Dedifferentiated amniotic fluid mesenchymal stem cell (primary cell): ENCODE results near the gene SECISBP2L.

Experiments
- DNase-seq: peaks from one replicate; pipeline ENCODE4 v3.0.0-alpha.2; 2016; ENCODE audit errors: extremely low spot score

The SECISBP2L gene

GRCh38 chr15:48964898-48965297 is 81.3 kb downstream of the SECISBP2L start:
- no peak for DNase-seq

GRCh38 chr15:48963524-48964113 is 82.6 kb downstream of the SECISBP2L start, which contains the start of gene SHC4:
Gene SHC4 (minus strand): TSS chr15:48963919. CDS start chr15:48963015, 904 bp downstream.
- peak; percentile 69 for DNase-seq

GRCh38 chr15:48962662-48963523 is 83.4 kb downstream of the SECISBP2L start:
- peak; percentile 42 for DNase-seq

- no peak for DNase-seq
These were observed 90.3 kb downstream of the SECISBP2L start for GRCh38 chr15:48955967-48956366.

GRCh38 chr15:48955370-48955769 is 90.9 kb downstream of the SECISBP2L start:
- DNase-seq: no peak

- peak; percentile 63 for DNase-seq
These were observed 91.7 kb downstream of the SECISBP2L start for GRCh38 chr15:48954538-48954937.

- DNase-seq: no peak
These were observed 99.4 kb downstream of the SECISBP2L start for GRCh38 chr15:48946840-48947187.

GRCh38 chr15:48946074-48946839 is 100.0 kb downstream of the SECISBP2L start:
- DNase-seq: peak; percentile 42

GRCh38 chr15:48945386-48945785 is 100.9 kb downstream of the SECISBP2L start:
- no peak for DNase-seq

GRCh38 chr15:48941904-48942303 is 104.3 kb downstream of the SECISBP2L start:
- DNase-seq: no peak

GRCh38 chr15:48940508-48940907 is 105.7 kb downstream of the SECISBP2L start:
- DNase-seq: no peak

GRCh38 chr15:48939648-48940047 is 106.6 kb downstream of the SECISBP2L start:
- DNase-seq: peak; percentile 69
